SK-N-MC (cell line): ENCODE results near the gene FAM241A.

Experiments
- DNase-seq: peaks from one replicate; pipeline ENCODE4 v3.0.0-alpha.2; 2011; ENCODE audit warnings: low read depth, low spot score
- H3K27ac ChIP-seq: fragments of 200-600 bp; sonication (generic); 2 replicates; pipeline ENCODE4 v1.5.1; 2016; ENCODE audit warnings: mixed run types
- H3K36me3 ChIP-seq: fragments of 200-600 bp; sonication (generic); 2 replicates; pipeline ENCODE4 v1.6.1; 2017; ENCODE audit warnings: antibody characterized with exemption, low read length, mixed read lengths; ENCODE audit not compliant: insufficient read depth
- H3K4me3 ChIP-seq: fragments of 200-600 bp; sonication (generic); 2 replicates; pipeline ENCODE4 v1.5.1; 2016
- H3K9ac ChIP-seq: fragments of 200-600 bp; sonication (generic); 2 replicates; pipeline ENCODE4 v1.8.0; 2017; ENCODE audit warnings: mixed run types, mixed read lengths; ENCODE audit not compliant: insufficient read length
- H3K9me3 ChIP-seq: fragments of 200-600 bp; sonication (generic); 2 replicates; pipeline ENCODE4 v1.6.1; 2017; ENCODE audit warnings: low read depth, mild to moderate bottlenecking, antibody characterized with exemption, low read length, moderate library complexity, mixed read lengths
- EZH2 ChIP-seq: fragments of 200-600 bp; sonication (generic); IDR thresholded peaks from one replicate; pipeline ENCODE4 v1.6.1; 2017; ENCODE audit warnings: antibody characterized with exemption
- FOXP2 ChIP-seq: optimal IDR thresholded peaks from 2 replicates; pipeline ENCODE3; 2011; ENCODE audit warnings: mild to moderate bottlenecking, moderate library complexity; ENCODE audit not compliant: insufficient read depth; ENCODE audit errors: extremely low read length, control extremely low read depth
- POLR2AphosphoS5 ChIP-seq: IDR thresholded peaks from 2 replicates; pipeline ENCODE4 v1.6.1; 2012; ENCODE audit warnings: mild to moderate bottlenecking, low read depth, low read length, borderline replicate concordance

Gene FAM241A

DNA sequence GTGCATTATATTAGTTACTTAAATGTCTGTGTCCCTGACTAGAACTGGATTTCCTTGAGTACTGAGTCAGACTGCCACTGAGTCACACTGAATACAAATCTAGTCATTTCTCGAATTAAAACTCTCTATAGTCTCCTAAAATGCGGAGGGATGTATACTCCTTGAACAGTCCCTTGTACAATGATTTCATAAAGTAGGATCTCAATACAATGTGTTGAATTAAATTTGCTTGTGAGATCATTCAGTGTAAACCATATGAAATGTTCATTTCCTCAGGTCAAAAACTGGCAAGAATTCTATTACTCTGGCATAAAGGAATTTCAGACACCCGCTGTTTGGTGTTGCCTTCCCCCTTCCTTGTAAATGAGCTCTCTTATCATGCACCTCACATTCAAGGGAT, 17.5 kb upstream of the FAM241A start:
- no peak for DNase-seq
- no peak for TF ChIP-seq POLR2AphosphoS5
- TF ChIP-seq FOXP2: no peak
- no peak for TF ChIP-seq EZH2
- H3K27ac ChIP-seq: peak overlapping the region; percentile 88
- no peaks in the 10 kb centered on the region for H3K36me3 ChIP-seq
- H3K9me3 ChIP-seq: no peaks in the 10 kb centered on the region
- peak overlapping the region; percentile 66 for H3K9ac ChIP-seq
- H3K4me3 ChIP-seq: peak overlapping the region; percentile 55

DNA sequence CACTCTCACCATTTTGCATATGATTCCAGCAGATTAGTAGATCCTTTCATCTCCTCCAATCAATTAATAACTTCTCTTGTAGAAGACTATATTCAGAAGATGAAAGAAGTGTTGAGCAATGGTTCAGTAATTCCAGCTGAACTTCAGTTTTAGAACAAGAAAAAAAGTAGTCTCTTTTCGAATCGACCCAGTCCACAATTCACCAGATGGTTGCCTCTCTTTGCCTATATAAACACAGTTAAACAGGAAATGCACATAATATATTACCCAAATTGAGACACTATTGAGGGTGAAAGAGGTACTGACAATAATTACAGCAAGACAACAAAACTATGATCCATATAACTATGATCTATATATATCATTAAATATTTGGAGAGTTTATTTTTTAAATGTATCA, 16.8 kb upstream of the FAM241A start:
- H3K9ac ChIP-seq: peak overlapping the region; percentile 66
- H3K27ac ChIP-seq: peak overlapping the region; percentile 88
- no peak for TF ChIP-seq POLR2AphosphoS5
- TF ChIP-seq EZH2: no peak
- TF ChIP-seq FOXP2: no peak

DNA sequence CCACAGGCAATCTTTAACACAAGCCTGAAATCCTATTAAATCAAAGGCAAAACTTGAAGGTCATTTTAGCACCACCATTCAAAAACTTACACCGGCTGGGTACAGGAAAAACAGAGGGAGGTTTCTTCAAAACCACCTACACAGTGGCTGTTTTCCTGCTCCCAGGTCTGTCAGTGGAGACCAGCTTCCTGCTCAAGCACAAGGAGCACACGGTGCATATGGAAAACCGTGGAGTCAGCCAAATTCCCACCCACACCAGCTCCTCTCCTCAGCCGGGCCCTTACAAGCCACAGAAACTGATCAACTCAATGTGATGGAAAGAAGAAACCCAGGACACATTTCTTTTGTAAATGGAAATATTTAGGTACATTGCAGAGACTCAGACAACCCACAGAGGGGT, 14.3 kb upstream of the FAM241A start:
- peak overlapping the region; percentile 56 for H3K4me3 ChIP-seq
- peak overlapping the region; percentile 39 for H3K27ac ChIP-seq
- H3K9ac ChIP-seq: peak overlapping the region; percentile 1
- no peaks in the 10 kb centered on the region for H3K9me3 ChIP-seq
- TF ChIP-seq POLR2AphosphoS5: peak; percentile 32; the same call in 1 of the 2 replicates
- TF ChIP-seq EZH2: no peak
- TF ChIP-seq FOXP2: no peak
- H3K36me3 ChIP-seq: no peaks in the 10 kb centered on the region
- no peak for DNase-seq

More for the DNA sequence above, 16.8 kb upstream of the FAM241A start:
- DNase-seq: no peak
- Histone ChIP-seq H3K9me3 (no peaks in the 10 kb centered on the region), H3K36me3 (no peaks in the 10 kb centered on the region), H3K4me3 (peak overlapping the region; percentile 55)

DNA sequence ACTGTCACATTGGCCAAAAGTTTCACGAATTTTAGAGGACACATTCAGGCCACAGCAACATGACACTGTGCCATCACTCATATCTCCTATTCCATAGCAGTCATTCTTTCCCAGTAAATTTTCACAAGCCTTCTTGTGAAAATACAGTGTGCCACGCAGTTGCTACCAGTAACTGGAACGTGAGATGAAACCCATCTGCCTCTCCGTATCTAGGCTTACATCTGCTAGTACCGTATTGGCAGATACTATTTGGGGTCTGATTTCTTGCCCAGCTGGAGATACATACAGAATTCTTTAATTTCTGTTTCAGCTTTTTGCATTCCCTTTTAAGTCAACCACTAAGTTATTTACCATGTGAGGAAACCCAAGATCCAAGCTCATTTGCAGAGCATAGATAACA, 8.7 kb upstream of the FAM241A start:
- TF ChIP-seq EZH2 (no peak), POLR2AphosphoS5 (no peak), FOXP2 (no peak)
- Histone ChIP-seq H3K4me3 (no peak overlapping the region), H3K27ac (no peak overlapping the region), H3K36me3 (no peaks in the 10 kb centered on the region), H3K9me3 (no peaks in the 10 kb centered on the region), H3K9ac (no peak overlapping the region)
- DNase-seq: no peak

DNA sequence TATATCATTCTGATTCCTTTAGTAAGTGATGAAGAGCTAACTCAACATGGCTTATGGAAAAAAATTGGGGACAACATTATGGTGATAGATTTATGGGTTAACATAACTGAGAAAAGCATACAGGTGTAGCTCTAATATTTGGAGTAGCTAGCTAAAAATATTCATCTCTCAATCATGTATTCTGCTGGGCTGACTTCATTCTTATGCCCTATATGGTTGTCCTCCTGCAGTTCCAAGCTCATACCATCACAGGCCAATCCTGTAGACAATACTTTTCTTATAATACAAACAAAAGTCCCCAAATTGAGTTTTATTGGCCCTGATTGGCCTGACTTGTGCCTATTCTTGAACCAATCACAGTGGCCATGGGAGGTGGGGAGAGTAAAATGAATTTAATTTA, 6.7 kb upstream of the FAM241A start:
- H3K27ac ChIP-seq: no peak overlapping the region
- no peaks in the 10 kb centered on the region for H3K36me3 ChIP-seq
- H3K4me3 ChIP-seq: no peak overlapping the region
- TF ChIP-seq POLR2AphosphoS5 (no peak), EZH2 (no peak), FOXP2 (no peak)
- H3K9ac ChIP-seq: no peak overlapping the region
- DNase-seq: no peak
- H3K9me3 ChIP-seq: no peaks in the 10 kb centered on the region

DNA sequence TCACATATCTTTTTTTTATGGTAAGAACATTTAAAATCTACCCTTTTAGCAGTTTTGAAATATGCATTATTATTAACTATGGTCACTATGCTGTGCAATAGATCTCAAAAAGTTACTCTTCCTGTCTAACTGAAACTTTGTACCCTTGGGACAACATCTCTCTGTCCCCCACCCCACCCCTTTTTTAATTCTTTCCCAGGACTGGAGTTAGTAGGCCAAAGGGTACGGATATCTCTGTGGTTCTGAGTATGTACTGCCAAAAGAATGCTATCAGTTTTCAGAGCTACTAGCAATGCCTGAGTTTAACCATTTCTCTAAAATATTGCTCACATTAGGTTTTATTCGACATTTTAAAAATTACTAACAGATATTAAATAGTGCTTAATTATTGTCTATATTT, 4.7 kb upstream of the FAM241A start:
- H3K36me3 ChIP-seq: no peaks in the 10 kb centered on the region
- no peak overlapping the region for H3K27ac ChIP-seq
- H3K9me3 ChIP-seq: no peaks in the 10 kb centered on the region
- TF ChIP-seq EZH2: no peak
- TF ChIP-seq FOXP2: no peak
- TF ChIP-seq POLR2AphosphoS5: no peak
- no peak for DNase-seq
- H3K9ac ChIP-seq: no peak overlapping the region
- no peak overlapping the region for H3K4me3 ChIP-seq

DNA sequence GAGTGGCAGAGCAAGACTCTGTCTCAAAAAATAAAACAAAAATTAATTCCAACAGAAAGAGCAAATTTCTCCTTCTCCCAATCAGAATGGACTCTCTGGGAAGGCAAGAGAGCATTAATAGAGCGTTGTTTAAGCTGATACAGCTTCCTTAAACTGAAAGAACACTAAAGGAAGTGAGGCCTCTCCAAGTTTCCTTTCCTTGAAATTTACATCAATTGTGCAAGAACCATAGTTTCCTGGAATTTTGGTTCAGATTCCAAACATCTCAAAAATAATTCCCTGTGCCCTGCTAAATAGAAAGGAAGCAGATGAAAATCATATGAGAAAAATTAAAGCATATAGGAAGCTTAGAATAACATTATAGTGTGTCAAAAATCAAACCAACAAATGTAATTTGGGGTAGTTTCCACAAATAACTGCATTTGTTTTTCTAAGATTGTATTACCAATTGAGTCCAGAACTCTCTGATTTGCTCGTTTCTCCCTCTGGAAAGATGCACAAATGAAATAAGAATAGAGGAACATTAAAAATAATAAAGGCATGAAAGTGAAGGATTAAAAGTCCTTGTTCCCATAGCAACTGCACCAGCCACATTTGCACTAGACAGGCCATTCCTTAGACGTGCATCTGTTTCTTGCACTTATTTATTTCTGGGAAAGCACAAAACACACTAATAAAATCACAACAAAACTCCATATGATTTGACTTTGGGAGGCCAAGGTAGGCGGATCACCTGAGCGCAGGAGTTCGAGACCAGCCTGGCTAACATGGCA, 3.7 kb upstream of the FAM241A start:
- no peaks in the 10 kb centered on the region for H3K36me3 ChIP-seq
- peak overlapping the region; percentile 31 for H3K4me3 ChIP-seq
- TF ChIP-seq FOXP2: no peak
- no peak for TF ChIP-seq POLR2AphosphoS5
- TF ChIP-seq EZH2: no peak
- no peak overlapping the region for H3K9ac ChIP-seq
- no peak for DNase-seq
- H3K9me3 ChIP-seq: no peaks in the 10 kb centered on the region
- H3K27ac ChIP-seq: peak overlapping the region; percentile 67

DNA sequence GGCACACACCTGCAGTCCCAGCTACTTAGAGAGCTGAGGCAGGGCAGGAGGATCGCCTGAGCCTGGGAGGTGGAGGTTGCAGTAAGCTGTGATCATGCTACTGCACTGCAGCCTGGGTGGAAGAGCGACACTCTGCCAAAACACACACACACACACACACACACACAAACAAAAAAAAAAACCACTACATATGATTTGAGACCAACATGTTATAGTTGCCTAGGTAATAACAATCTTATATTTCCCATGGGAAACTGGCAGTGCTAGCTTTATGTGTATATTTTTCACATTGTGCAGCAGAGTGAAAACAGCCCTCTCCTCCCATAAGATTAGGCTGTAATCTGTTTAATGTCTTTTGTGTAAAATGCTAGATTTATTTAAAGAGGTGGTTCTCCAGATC, 3.1 kb upstream of the FAM241A start:
- H3K9ac ChIP-seq: no peak overlapping the region
- H3K4me3 ChIP-seq: no peak overlapping the region
- TF ChIP-seq POLR2AphosphoS5 (no peak), FOXP2 (no peak), EZH2 (no peak)
- no peaks in the 10 kb centered on the region for H3K9me3 ChIP-seq
- H3K36me3 ChIP-seq: no peaks in the 10 kb centered on the region
- no peak for DNase-seq
- H3K27ac ChIP-seq: no peak overlapping the region

DNA sequence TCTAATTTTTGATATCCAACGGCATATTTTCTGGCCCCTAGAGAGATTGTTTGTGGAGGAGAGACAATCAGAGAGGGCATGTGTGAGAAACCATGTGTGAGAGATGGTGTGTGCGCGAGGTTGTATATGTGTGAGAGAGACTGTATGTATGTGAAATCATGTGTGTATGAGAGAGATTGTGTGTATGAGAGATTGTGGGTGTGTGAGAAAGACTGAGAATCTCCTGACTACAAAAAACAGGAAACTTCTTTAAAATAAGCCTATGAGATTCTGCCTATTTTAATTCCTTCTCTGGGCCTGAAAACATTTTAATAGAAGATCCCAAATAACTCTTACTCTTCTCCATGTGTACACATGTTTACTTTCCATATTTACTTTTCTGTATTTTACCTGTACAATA, 1.5 kb upstream of the FAM241A start:
- no peak for DNase-seq
- no peak overlapping the region for H3K4me3 ChIP-seq
- no peaks in the 10 kb centered on the region for H3K9me3 ChIP-seq
- no peak overlapping the region for H3K9ac ChIP-seq
- TF ChIP-seq EZH2 (no peak), POLR2AphosphoS5 (no peak), FOXP2 (no peak)
- no peaks in the 10 kb centered on the region for H3K36me3 ChIP-seq
- 0 out of 2 replicates have a peak overlapping the region, but pooled peaks have one; percentile 33 for H3K27ac ChIP-seq
